MCF 10A (cell line): ENCODE results near the gene LIPA. TPM values are rescaled to one million over a fixed set of nuclear protein-coding genes. Genes with fewer than 3 reads are reported as not detected.

Experiments used
- BruUV-seq: library from RNA; stranded (reverse); fragments of 400-500 nt; replicated peaks from 2 replicates; lab custom pipeline; 2021; lab: Mats Ljungman, UMichigan
- CTCF ChIA-PET: fragments of 300-600 bp; sonication (Branson Sonifier 250); formaldehyde crosslinking; extraction: SDS; loops from one replicate; lab custom pipeline; 2021; ENCODE audit warnings: antibody characterized with exemption, inconsistent platforms; lab: Yijun Ruan, JAX
- POLR2A ChIA-PET: fragments of 300-600, 350-650 bp; sonication (Branson Sonifier 250); formaldehyde crosslinking; extraction: SDS; loops from one replicate; lab custom pipeline; 2020; ENCODE audit warnings: antibody characterized with exemption, inconsistent platforms; lab: Yijun Ruan, JAX
- DNase-seq: peaks from one replicate; pipeline ENCODE4 v3.0.0-alpha.2; 2018; ENCODE audit not compliant: unreplicated experiment
- H3K27ac Mint-ChIP-seq: one replicate; pipeline ENCODE4 v1.8.0; 2022; ENCODE audit warnings: mild to moderate bottlenecking, low read depth, mixed read lengths; ENCODE audit not compliant: unreplicated experiment
- H3K27me3 Mint-ChIP-seq: one replicate; pipeline ENCODE4 v1.8.0; 2022; ENCODE audit warnings: mixed read lengths; ENCODE audit not compliant: insufficient read depth, unreplicated experiment
- H3K36me3 Mint-ChIP-seq: one replicate; pipeline ENCODE4 v1.8.0; 2022; ENCODE audit warnings: mild to moderate bottlenecking, moderate library complexity, mixed read lengths; ENCODE audit not compliant: insufficient read depth, unreplicated experiment
- H3K4me1 Mint-ChIP-seq: one replicate; pipeline ENCODE4 v1.8.0; 2022; ENCODE audit warnings: mixed read lengths; ENCODE audit not compliant: insufficient read depth, unreplicated experiment
- H3K4me3 Mint-ChIP-seq: one replicate; pipeline ENCODE4 v1.8.0; 2022; ENCODE audit warnings: mild to moderate bottlenecking, moderate library complexity, mixed read lengths; ENCODE audit not compliant: unreplicated experiment
- H3K9me3 Mint-ChIP-seq: one replicate; pipeline ENCODE4 v1.8.0; 2022; ENCODE audit warnings: mixed read lengths; ENCODE audit not compliant: unreplicated experiment
- intact Hi-C: fragments of 100-400 bp; cut with micrococcal nuclease; formaldehyde crosslinking; loops from 2 replicates; pipeline ENCODE4 v1.14.1; 2022
- total RNA-seq: library from RNA; stranded (reverse); gene quantifications from 2 replicates; pipeline ENCODE4 v1.2.3, GENCODE V29; 2022
- TF ChIP-seq, protein P1 (sequence below): fragments of 200-600 bp; IDR thresholded peaks from one replicate; pipeline ENCODE4 v1.8.0; 2022; ENCODE audit warnings: antibody characterized with exemption, mild to moderate bottlenecking; ENCODE audit not compliant: unreplicated experiment

The LIPA gene
- total RNA-seq, 1 experiment from 2014 or later: 22.3 TPM

DNA sequence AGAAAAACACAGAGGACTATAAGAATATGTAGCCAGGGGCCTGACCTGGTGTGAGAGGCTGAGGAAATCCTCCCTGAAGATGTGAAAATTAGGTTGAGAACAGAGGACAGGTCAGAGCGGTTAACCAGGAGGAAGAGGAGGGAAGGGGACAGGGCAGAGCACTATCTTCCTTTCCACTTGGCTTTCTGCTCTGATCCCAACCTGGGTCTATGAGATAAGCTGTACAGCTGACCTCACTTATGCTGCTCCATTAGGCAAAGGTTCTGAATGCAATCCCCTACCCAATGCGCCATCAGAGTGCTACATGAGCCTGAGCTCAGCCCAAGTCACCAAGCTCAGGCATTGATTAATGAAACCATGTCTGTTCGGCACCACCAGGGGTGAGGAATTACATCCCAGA, 10.5 kb downstream of the LIPA start:
- ChIA-PET POLR2A (interaction anchor here (0.7 to 4.0 kb wide), 3 partner anchors 10 to 152 kb away, joined by 3 to 31 read pairs (median 4); partner anchors contain the start of gene LIPA), CTCF (interaction anchor here (0.7 to 1.7 kb wide), 3 partner anchors 22 to 211 kb away, joined by 3 to 11 read pairs (median 3); no protein-coding TSS in a partner anchor)
- no TSS peak for BruUV-seq
- intact Hi-C loops: no loop called here
- Mint-ChIP-seq H3K27ac (no peak overlapping the region), H3K27me3 (no peaks in the 10 kb centered on the region), H3K9me3 (no peaks in the 10 kb centered on the region), H3K36me3 (no peaks in the 10 kb centered on the region), H3K4me1 (peaks cover 18% of the 10 kb centered on the region), H3K4me3 (no peak overlapping the region)
- DNase-seq: no peak
- TF ChIP-seq, protein P1, sequence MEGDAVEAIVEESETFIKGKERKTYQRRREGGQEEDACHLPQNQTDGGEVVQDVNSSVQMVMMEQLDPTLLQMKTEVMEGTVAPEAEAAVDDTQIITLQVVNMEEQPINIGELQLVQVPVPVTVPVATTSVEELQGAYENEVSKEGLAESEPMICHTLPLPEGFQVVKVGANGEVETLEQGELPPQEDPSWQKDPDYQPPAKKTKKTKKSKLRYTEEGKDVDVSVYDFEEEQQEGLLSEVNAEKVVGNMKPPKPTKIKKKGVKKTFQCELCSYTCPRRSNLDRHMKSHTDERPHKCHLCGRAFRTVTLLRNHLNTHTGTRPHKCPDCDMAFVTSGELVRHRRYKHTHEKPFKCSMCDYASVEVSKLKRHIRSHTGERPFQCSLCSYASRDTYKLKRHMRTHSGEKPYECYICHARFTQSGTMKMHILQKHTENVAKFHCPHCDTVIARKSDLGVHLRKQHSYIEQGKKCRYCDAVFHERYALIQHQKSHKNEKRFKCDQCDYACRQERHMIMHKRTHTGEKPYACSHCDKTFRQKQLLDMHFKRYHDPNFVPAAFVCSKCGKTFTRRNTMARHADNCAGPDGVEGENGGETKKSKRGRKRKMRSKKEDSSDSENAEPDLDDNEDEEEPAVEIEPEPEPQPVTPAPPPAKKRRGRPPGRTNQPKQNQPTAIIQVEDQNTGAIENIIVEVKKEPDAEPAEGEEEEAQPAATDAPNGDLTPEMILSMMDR: no peak

DNA sequence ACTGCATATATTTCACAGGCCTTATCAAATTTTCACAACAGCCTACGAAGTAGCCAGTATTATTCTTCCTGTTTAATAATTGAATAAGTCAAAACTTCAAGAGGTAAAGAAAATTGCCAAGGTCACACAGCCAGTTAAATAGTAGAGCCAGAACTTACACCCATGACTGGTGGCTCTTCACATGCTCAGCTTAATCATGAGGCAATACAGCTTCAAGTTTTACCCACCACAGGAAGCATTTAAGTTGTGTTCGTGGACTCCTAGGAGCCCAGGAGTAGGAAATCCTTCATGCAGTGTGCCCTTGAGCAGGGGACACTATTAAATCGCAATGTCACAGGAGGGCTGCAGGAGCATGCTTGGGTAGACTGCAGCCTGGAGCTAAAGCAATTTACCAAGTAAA, 11.1 kb downstream of the LIPA start:
- POLR2A ChIA-PET: interaction anchor here (0.7 to 4.0 kb wide), 4 partner anchors 11 to 138 kb away, joined by 3 to 31 read pairs (median 3); partner anchors contain the start of genes IFIT1B and LIPA
- no peak for DNase-seq
- Mint-ChIP-seq H3K27me3 (no peaks in the 10 kb centered on the region), H3K27ac (no peak overlapping the region), H3K4me3 (no peak overlapping the region), H3K9me3 (no peaks in the 10 kb centered on the region), H3K36me3 (no peaks in the 10 kb centered on the region), H3K4me1 (peaks cover 18% of the 10 kb centered on the region)
- CTCF ChIA-PET: interaction anchor here (0.6 to 1.7 kb wide), 4 partner anchors 11 to 23 kb away, joined by 3 to 11 read pairs (median 4); no protein-coding TSS in a partner anchor
- TF ChIP-seq, protein P1: no peak
- intact Hi-C loops: no loop called here
- no TSS peak for BruUV-seq

DNA sequence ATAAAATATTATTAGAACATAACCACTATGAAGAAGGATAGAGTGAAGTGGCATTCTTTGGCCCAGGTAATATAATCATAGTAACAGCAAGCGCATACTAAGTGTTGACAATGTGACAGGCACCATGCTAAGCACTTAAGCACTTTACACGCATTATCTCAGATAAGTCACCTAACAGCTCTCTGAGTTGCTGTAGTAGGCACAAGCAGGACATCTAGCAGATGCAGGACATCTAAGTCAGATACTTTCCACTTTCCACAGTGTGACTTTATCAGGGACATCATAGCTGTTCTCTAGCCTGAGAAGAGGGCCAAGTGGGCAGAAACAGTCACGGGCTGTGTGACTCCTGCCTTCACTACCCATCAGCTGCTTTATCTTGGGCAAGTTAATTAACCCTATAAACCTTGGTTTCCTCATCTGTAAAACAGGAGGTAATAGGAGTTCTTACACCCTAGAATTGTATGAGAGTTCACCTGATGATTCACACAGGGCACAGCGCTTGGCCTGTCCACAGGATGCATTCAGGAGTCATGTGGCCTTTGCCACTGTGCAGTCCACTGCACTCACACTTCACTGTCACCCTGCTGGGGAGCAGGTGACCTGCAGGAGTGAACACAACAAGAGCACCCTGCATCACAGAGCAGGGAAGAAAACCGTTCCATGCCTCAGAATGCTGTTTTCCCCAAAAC, 12.5 kb downstream of the LIPA start:
- Mint-ChIP-seq H3K27ac (no peak overlapping the region), H3K4me1 (peaks cover 18% of the 10 kb centered on the region), H3K36me3 (peaks cover 6% of the 10 kb centered on the region), H3K27me3 (no peaks in the 10 kb centered on the region), H3K9me3 (no peaks in the 10 kb centered on the region), H3K4me3 (no peak overlapping the region)
- intact Hi-C loops: no loop called here
- CTCF ChIA-PET: interaction anchor here (1.0 kb wide), 1 partner anchor 21 kb away, joined by 3 read pairs; no protein-coding TSS in a partner anchor
- TF ChIP-seq, protein P1: no peak
- DNase-seq: no peak
- no TSS peak for BruUV-seq
- POLR2A ChIA-PET: no interaction called here

DNA sequence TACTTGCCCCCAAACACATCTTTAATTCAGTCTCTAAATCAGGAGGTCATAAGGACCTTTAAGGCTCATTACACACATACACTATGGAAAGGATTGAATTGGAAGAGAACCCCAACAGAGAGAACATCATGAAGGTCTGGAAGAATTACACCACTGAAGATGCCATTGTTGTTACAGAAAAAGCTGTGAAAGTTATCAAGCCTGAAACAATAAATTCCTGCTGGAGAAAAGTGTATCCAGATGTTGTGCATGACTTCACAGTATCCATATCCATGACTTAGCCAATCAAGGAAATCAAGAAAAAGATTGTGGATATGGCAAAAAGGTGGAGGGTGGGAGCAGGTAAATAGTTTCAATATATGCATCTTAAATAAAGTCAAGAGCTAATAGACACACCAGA, 13.7 kb downstream of the LIPA start:
- Mint-ChIP-seq H3K36me3 (peaks cover 6% of the 10 kb centered on the region), H3K4me1 (peaks cover 16% of the 10 kb centered on the region), H3K27me3 (no peaks in the 10 kb centered on the region), H3K9me3 (no peaks in the 10 kb centered on the region), H3K4me3 (no peak overlapping the region), H3K27ac (no peak overlapping the region)
- ChIA-PET POLR2A (no interaction called here), CTCF (no interaction called here)
- intact Hi-C loops: no loop called here
- TF ChIP-seq, protein P1: no peak
- no TSS peak for BruUV-seq
- no peak for DNase-seq
